ENCODE measurements around the gene MAIP1.
"Not testable (repeated sequence)": the region's sequence is repeated elsewhere in the genome, so short reads cannot be mapped to it uniquely, and the experiment has no call there.

The MAIP1 gene, protein sequence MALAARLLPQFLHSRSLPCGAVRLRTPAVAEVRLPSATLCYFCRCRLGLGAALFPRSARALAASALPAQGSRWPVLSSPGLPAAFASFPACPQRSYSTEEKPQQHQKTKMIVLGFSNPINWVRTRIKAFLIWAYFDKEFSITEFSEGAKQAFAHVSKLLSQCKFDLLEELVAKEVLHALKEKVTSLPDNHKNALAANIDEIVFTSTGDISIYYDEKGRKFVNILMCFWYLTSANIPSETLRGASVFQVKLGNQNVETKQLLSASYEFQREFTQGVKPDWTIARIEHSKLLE

DNA sequence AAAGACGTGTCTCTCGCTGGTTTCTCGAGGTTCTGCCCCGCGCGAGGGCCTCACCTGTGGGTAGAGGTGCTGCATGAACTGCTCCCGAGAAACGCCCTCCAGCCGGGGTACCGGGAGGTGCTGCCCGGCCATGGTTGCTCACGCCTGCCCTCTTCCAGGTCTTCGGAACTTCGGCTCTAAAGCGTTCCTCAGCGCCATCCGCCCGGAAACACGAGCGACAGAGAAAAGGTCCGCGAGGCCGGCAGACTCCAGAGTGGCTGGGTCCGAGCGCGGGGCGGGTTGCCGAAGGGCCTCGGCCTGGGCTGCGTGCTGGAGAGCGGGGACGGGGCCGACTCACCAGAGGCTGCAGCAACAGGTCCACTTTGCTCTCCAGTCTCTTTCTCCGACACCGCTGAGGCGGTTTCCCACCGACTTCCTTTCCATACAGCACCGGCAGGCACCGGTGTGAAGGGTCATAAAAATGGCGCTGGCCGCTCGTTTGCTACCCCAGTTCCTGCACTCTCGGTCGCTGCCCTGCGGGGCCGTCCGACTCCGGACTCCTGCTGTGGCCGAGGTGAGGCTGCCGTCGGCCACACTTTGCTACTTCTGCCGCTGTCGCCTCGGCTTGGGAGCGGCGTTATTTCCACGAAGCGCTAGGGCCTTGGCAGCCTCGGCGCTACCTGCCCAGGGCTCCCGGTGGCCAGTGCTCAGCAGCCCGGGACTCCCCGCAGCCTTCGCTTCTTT, at the start of gene MAIP1, which contains the start of gene TYW5:
TSS of gene MAIP1 (plus strand) at position 244 of the 723 bp plus-strand sequence. CDS start at position 461, 217 bp downstream.
TSS of gene TYW5 (minus strand) at position 153 of the 723 bp plus-strand sequence. CDS start at position 132, 21 bp downstream.
- DNase-seq: peak; percentile 85

- no peak for DNase-seq
Observed at GRCh38 chr2:199907008-199907714, 48.2 kb upstream of the MAIP1 start.

- DNase-seq: no peak
Observed at GRCh38 chr2:199910338-199911051, 44.9 kb upstream of the MAIP1 start.

GRCh38 chr2:199911052-199911876, 44.1 kb upstream of the MAIP1 start, which contains the start of gene C2orf69:
TSS of gene C2orf69 (plus strand) at chr2:199911293. CDS start at chr2:199911439, 146 bp downstream.
- peak; percentile 96 for DNase-seq

GRCh38 chr2:199911877-199912161, 43.6 kb upstream of the MAIP1 start:
- no peak for DNase-seq

DNA sequence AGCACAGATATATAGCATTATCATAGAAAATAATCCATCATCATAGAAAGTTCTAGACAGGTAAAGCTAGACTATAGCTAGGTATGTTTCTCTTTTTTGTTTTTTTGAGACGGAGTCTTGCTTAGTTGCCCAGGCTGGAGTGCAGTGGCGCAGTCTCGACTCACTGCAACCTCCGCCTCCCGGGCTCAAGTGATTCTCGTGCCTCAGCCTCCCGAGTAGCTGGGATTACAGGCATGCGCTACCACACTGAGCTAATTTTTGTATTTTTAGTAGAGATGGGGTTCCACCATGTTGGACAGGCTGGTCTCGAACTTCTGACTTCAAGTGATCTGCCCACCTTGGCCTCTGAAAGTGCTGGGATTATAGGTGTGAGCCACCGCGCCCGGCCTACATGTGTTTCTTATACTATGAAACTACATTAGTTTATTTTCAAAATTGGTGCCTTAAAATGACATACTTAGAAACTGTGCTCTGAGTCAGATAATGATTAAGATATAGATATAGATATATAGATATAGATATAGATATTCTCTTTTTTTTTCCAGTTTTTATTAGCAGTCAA, 42.7 kb upstream of the MAIP1 start:
- not testable (repeated sequence) for DNase-seq

- no peak for DNase-seq
Observed at GRCh38 chr2:199914372-199914958, 40.9 kb upstream of the MAIP1 start.

DNA sequence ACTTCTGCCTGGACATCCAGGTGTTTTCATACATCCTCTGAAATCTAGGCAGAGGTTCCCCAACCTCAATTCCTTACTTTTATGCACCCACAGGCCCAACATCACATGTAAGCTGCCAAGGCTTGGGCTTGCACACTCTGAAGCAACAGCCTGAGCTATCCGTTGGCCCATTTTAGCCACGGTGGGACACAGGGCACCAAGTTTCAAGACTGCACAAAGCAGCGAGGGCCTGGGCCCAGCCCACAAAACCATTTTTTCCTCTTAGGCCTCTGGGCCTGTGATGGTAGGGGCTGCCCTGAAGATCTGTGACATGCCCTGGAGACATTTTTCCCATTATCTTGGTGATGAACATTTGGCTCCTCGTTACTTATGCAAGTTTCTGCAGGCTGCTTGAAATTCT, 38.4 kb upstream of the MAIP1 start:
- no peak for DNase-seq

DNA sequence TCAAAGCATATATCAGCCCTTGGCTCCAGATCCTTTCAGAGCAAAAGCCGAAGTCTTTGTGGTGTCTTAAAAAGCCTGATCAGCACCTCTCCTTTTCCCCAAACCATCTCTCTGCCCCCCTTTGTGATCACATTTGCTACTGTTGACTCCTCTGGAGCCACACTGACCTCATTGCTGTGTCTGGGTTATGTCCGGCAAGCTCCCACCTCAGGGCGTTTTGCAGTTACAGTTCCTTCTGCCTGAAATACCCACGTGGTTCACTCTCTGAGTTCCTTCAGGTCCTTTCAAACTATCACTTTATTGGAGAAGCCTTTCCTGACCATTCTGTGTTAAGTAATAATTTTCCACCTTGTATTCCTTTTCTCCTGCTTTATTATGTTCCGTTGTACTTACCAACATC, 32.5 kb upstream of the MAIP1 start:
- no peak for DNase-seq

DNA sequence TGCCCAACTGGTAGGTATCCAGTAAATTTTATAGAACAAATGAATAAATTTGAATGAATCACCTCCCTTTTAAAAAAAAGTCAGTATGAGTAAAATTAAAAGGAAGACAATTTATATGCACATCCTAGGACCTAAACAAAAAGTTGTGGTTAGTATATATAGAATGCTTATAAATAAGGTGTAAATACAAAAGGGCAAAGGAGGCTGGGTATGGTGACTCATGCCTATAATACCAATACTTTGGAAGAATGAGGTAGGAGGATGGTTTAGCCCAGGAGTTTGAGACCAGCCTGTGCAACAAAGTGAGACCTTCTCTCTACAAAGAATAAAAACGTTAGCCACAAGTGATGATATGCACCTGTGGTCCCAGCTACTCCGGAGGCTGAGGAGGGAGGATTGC, 31.5 kb upstream of the MAIP1 start:
- DNase-seq: no peak

DNA sequence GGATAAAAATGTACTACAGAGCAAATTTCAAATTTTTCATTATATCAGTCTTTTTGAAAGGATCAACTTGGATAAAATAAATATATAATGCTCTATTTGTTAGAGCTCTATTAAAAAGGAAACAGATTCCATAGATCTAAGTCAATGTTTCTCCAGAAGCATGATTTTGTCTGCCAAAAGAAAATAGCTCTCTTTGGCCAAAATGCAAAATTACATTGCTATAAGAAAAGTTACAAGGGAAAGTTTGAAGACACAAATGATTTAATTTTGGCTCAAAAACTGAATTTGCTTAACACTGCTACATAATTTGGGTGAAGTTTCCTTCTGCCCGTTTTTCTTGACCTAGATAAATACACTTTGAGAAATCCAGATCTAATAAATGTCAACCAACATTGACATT, 28.6 kb upstream of the MAIP1 start:
- DNase-seq: no peak

- no peak for DNase-seq
Observed at GRCh38 chr2:199928226-199928625, 27.2 kb upstream of the MAIP1 start.

DNA sequence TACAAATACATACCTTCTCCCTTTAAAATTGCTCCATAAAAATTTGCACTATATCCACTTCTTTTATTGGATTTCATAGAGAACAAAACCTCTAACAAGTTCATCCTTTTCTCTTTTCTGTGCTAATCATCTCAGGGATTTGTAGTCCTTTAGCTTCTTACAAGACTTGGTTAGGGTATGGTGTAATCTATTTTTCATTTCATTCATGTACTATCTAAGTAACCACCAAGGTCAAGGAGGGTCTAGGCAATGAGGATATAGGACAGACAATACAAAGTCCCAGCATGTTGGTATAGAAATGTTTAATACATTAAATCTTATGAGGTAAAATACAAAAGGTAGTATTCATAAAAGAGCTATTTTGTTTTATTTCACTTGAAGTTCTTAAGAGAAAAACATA, 26.8 kb upstream of the MAIP1 start:
- no peak for DNase-seq

- no peak for DNase-seq
Observed at GRCh38 chr2:199929262-199929661, 26.1 kb upstream of the MAIP1 start.

GRCh38 chr2:199932312-199932855, 23.0 kb upstream of the MAIP1 start:
- no peak for DNase-seq

DNA sequence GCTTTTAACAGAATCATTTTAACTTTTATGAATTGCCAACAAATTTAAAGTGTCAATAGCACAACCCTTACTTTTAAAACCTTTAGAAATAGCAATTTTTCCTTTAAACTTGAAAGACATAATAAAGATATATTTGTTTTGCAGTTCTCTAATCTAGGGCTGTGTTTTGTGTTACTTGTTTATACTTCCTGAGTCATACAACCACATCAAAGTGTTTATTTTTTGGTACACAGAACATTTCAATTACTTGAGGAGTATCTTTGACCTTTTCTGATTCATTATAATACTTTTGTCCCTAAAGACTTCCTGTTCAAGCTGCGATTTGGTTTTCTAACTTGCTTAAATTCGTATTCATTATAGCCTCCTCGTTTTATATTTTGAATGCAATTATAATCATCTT, 21.9 kb upstream of the MAIP1 start:
- DNase-seq: no peak

- DNase-seq: no peak
Observed at GRCh38 chr2:199936554-199936953, 18.8 kb upstream of the MAIP1 start.

- peak; percentile 60 for DNase-seq
Observed at GRCh38 chr2:199940373-199940772, 15.0 kb upstream of the MAIP1 start.

GRCh38 chr2:199943373-199943772, 12.0 kb upstream of the MAIP1 start:
- no peak for DNase-seq

- DNase-seq: no peak
Observed at GRCh38 chr2:199946196-199946595, 9.2 kb upstream of the MAIP1 start.

- no peak for DNase-seq
Observed at GRCh38 chr2:199946836-199947235, 8.5 kb upstream of the MAIP1 start.

All from NCI-H1694 treated with DMSO at 0.1 percent for 48 hours (cell line).